ENCODE measurements around the gene CTXN2. TPM values are rescaled to one million over a fixed set of nuclear protein-coding genes. Genes with fewer than 3 reads are reported as not detected.

The CTXN2 gene
- total RNA-seq = not detected

DNA sequence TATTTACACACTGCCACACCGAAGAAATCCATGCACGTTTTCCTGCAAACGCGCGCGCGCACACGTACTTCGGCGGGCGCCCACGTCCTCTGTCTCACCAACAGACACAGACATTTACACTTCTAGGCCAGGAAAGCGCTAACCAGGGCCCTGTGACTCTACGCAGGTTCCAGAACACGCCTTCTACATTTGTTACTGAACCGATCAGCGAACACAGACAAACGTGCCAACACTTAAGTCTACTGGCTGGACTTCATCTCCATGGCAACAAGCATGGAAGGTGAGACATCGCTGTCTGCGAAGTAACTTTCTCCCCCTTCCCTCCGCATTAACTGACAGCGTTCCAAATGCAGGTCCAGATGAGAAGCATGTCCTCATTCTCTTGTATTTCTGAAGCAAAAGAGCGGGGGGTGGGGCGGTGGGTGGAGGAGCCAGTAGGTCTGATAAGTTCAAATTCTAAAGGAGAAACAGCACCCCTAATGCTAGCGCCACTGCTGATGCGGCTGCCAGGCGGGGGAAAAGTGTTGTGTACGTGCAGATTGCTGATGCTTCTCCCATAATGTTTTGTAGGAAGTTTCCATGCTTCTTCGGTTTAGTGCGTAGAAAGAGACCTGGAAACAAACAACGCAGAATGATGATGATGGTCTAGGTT lies at the start of gene CTXN2:
CTXN2 (plus strand) TSS at position 92 of the 652 bp plus-strand sequence. CDS start 9,636 bp downstream, outside the sequence.
- no peak for DNase-seq (ENCODE audit: low spot score)
- Histone ChIP-seq H3K36me3 (no peaks in the 10 kb centered on the region), H3K4me3 (no peak within 1 kb of the TSS), H3K9me3 (no peaks in the 10 kb centered on the region), H3K27ac (no peak within 1 kb of the TSS), H3K4me1 (no peaks in the 10 kb centered on the region), H3K27me3 (no peaks in the 10 kb centered on the region)
- TF ChIP-seq, protein P1, sequence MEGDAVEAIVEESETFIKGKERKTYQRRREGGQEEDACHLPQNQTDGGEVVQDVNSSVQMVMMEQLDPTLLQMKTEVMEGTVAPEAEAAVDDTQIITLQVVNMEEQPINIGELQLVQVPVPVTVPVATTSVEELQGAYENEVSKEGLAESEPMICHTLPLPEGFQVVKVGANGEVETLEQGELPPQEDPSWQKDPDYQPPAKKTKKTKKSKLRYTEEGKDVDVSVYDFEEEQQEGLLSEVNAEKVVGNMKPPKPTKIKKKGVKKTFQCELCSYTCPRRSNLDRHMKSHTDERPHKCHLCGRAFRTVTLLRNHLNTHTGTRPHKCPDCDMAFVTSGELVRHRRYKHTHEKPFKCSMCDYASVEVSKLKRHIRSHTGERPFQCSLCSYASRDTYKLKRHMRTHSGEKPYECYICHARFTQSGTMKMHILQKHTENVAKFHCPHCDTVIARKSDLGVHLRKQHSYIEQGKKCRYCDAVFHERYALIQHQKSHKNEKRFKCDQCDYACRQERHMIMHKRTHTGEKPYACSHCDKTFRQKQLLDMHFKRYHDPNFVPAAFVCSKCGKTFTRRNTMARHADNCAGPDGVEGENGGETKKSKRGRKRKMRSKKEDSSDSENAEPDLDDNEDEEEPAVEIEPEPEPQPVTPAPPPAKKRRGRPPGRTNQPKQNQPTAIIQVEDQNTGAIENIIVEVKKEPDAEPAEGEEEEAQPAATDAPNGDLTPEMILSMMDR (IDR thresholded peaks at IDR 0.05) = no peak

DNA sequence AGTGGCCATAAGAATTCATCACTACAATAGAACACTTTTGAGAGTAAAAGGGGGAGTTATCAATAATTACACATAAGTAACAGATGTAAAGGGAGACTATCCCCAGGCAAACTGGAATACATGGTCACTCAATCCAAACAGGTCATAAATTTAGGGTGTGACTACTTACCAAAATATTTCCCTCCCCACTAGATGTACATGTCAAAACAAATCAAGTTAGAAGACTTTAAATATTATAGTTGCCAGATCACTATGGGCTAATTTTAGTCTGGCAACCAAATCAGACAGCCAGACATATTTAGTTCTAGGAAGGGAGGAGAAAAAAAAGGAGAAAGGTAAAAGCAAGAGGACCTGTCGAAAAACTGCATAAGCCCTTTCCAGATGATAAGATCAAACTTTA lies 47.6 kb upstream of the CTXN2 start:
- Histone ChIP-seq H3K36me3 (no peaks in the 10 kb centered on the region), H3K4me3 (no peak overlapping the region), H3K4me1 (no peaks in the 10 kb centered on the region), H3K27me3 (no peaks in the 10 kb centered on the region), H3K9me3 (no peaks in the 10 kb centered on the region), H3K27ac (no peak overlapping the region)
- TF ChIP-seq, protein P1 (IDR thresholded peaks at IDR 0.05) = no peak
- no peak for DNase-seq (ENCODE audit: low spot score)

DNA sequence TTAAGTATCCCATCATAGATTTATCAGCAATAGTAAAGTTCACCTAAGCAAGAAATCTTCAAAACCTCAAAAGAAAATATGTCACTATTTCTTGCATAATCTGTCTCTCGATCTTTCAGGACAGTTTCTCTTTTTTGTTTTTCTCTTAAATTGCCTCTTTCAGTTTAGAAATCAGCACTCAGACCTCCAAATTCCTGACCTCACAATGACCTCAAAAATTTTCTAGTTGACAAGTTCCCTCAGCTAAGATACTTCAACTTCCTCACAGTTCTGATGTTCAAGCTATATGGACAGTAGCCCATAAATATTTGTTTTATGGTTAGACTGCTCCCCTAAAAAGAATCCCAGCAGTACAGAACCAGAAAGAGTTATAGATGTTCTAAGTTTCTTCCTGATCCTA lies 46.6 kb upstream of the CTXN2 start:
- Histone ChIP-seq H3K4me1 (no peaks in the 10 kb centered on the region), H3K36me3 (no peaks in the 10 kb centered on the region), H3K4me3 (no peak overlapping the region), H3K27ac (no peak overlapping the region), H3K27me3 (no peaks in the 10 kb centered on the region), H3K9me3 (no peaks in the 10 kb centered on the region)
- no peak for DNase-seq (ENCODE audit: low spot score)
- TF ChIP-seq, protein P1 (IDR thresholded peaks at IDR 0.05) = no peak

DNA sequence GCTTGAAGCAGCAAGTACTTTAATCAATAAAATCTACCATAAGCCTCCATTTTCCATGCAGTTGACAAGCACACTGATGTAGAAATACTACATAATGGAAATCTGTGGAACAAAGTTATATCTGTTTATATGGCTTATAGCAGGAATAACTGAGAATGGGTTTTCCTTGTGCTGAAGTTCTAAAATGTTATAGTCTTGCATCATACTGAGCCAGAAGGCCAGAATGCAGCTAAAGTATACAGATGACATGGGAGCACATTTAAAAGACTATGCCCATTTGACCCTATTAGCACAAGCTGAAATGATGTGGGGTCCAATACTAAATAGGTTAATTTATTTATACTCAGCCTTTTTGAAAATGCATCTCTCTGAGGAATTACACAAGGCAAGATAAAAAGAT lies 45.5 kb upstream of the CTXN2 start:
- Histone ChIP-seq H3K4me3 (no peak overlapping the region), H3K9me3 (no peaks in the 10 kb centered on the region), H3K4me1 (no peaks in the 10 kb centered on the region), H3K36me3 (no peaks in the 10 kb centered on the region), H3K27me3 (no peaks in the 10 kb centered on the region), H3K27ac (no peak overlapping the region)
- DNase-seq (ENCODE audit: low spot score) = no peak
- TF ChIP-seq, protein P1 (IDR thresholded peaks at IDR 0.05) = no peak

DNA sequence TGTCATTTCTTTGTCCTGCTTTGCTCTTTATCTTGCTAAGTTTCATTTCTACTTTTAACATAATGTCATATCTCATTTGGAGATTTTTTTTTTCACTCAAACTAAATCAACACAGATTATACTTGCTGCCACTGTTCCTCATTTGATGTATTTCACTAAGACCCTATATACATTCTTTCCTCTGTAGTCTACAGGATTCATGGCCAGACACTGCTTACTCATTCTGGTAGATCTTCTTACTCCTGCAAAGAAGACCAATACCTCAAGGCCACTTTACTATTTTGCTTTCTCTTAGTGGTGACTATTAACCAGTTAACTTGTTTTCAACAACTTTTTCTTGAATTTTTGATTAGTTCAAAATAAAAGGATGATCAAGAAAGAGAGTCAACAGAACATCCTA lies 44.1 kb upstream of the CTXN2 start:
- no peak for DNase-seq (ENCODE audit: low spot score)
- no peaks in the 10 kb centered on the region for H3K27me3 ChIP-seq
- no peak overlapping the region for H3K4me3 ChIP-seq
- no peaks in the 10 kb centered on the region for H3K9me3 ChIP-seq
- H3K4me1 ChIP-seq = no peaks in the 10 kb centered on the region
- H3K36me3 ChIP-seq = no peaks in the 10 kb centered on the region
- TF ChIP-seq, protein P1 (IDR thresholded peaks at IDR 0.05) = no peak
- no peak overlapping the region for H3K27ac ChIP-seq

DNA sequence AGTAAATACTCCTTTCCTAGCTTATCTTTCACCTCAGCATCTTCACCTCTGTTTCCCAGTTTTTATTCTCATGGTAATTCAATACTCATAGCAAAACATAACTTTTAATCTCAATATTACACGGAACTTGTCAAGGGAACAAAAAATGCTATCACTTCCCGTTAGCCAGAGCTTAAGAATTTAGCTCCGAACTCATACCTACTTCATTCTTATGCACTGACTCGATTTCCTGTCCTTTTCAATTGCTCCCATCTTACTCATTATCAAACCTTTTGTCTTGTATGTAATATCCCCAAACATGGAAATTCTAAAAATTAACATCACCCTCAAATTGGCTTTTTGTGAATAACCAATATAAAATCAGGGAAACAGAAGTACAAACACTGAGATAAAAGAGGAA lies 41.6 kb upstream of the CTXN2 start:
- no peaks in the 10 kb centered on the region for H3K27me3 ChIP-seq
- H3K4me3 ChIP-seq = no peak overlapping the region
- H3K36me3 ChIP-seq = peaks cover 3% of the 10 kb centered on the region
- no peaks in the 10 kb centered on the region for H3K9me3 ChIP-seq
- DNase-seq (ENCODE audit: low spot score) = no peak
- no peak overlapping the region for H3K27ac ChIP-seq
- TF ChIP-seq, protein P1 (IDR thresholded peaks at IDR 0.05) = no peak
- H3K4me1 ChIP-seq = no peaks in the 10 kb centered on the region

All from right atrium auricular region (tissue), 2 donors.